GM19324 (cell line): Measurements from ENCODE around the gene PAPOLA.

ENCODE experiments used
- ATAC-seq: cut with Tn5 transposase; IDR thresholded peaks from one replicate; pipeline ENCODE4 v1.9.1; 2021; ENCODE audit warnings: mild to moderate bottlenecking, moderate library complexity; ENCODE audit not compliant: unreplicated experiment, low FRiP score

The PAPOLA gene

GRCh38 chr14:96584199-96584906 is 82.2 kb downstream of the PAPOLA start:
- ATAC-seq = no peak

- no peak for ATAC-seq
Measured at GRCh38 chr14:96584907-96585671, 82.9 kb downstream of the PAPOLA start.

GRCh38 chr14:96585672-96586013 is 83.5 kb downstream of the PAPOLA start:
- ATAC-seq = no peak

GRCh38 chr14:96586056-96586455 is 83.9 kb downstream of the PAPOLA start:
- no peak for ATAC-seq

- no peak for ATAC-seq
Measured at GRCh38 chr14:96586921-96587822, 85.0 kb downstream of the PAPOLA start.

- no peak for ATAC-seq
Measured at GRCh38 chr14:96587823-96588385, 85.7 kb downstream of the PAPOLA start.

GRCh38 chr14:96588410-96589257 is 86.5 kb downstream of the PAPOLA start:
- no peak for ATAC-seq

- no peak for ATAC-seq
Measured at GRCh38 chr14:96589577-96589976, 87.4 kb downstream of the PAPOLA start.

GRCh38 chr14:96590190-96590864 is 88.1 kb downstream of the PAPOLA start:
- ATAC-seq = no peak

- peak; percentile 55 for ATAC-seq
Measured at GRCh38 chr14:96592591-96593386, 90.6 kb downstream of the PAPOLA start.

GRCh38 chr14:96594961-96595360 is 92.8 kb downstream of the PAPOLA start:
- ATAC-seq = no peak

- ATAC-seq = no peak
Measured at GRCh38 chr14:96597680-96598079, 95.5 kb downstream of the PAPOLA start.

GRCh38 chr14:96598332-96598928 is 96.2 kb downstream of the PAPOLA start:
- no peak for ATAC-seq

- ATAC-seq = no peak
Measured at GRCh38 chr14:96599076-96599475, 96.9 kb downstream of the PAPOLA start.

GRCh38 chr14:96602186-96602585 is 100.0 kb downstream of the PAPOLA start:
- ATAC-seq = no peak

GRCh38 chr14:96603350-96604255 is 101.4 kb downstream of the PAPOLA start:
- no peak for ATAC-seq

GRCh38 chr14:96614481-96614881 is 112.3 kb downstream of the PAPOLA start:
- ATAC-seq = no peak
